ENCODE results near the gene NALCN.

The NALCN gene

DNA sequence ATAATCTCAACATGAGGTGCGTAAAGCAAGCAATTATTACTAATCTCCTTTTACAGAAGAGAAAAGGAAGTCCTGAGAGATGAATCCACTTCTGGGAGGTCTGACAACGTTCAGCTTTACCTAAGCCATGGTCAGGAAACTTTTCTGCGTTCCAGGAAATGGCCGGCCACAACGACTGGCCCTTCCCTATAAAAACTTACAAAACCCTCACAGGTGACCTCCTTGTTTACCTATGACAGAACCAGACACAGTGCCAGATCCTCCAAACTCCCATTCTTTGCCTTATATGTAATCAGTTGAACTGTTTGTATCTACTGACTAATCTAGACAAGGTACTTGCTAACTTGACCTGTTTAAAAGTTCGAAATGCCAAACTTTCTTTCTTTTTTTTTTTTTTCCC is 390.0 kb downstream of the NALCN start:
- TF ChIP-seq ZNF274 (IDR thresholded peaks at IDR 0.05; ENCODE audit: low read depth, low read length), result no peak
- no peak overlapping the region for H3K4me3 ChIP-seq (ENCODE audit: low read length)

GRCh38 chr13:101025925-101026324 is 390.4 kb downstream of the NALCN start:
- H3K4me3 ChIP-seq (ENCODE audit: low read length), result no peak overlapping the region
- no peak for TF ChIP-seq ZNF274 (IDR thresholded peaks at IDR 0.05; ENCODE audit: low read depth, low read length)

GRCh38 chr13:101025519-101025918 is 390.8 kb downstream of the NALCN start:
- no peak overlapping the region for H3K4me3 ChIP-seq (ENCODE audit: low read length)
- TF ChIP-seq ZNF274 (IDR thresholded peaks at IDR 0.05; ENCODE audit: low read depth, low read length), result no peak

DNA sequence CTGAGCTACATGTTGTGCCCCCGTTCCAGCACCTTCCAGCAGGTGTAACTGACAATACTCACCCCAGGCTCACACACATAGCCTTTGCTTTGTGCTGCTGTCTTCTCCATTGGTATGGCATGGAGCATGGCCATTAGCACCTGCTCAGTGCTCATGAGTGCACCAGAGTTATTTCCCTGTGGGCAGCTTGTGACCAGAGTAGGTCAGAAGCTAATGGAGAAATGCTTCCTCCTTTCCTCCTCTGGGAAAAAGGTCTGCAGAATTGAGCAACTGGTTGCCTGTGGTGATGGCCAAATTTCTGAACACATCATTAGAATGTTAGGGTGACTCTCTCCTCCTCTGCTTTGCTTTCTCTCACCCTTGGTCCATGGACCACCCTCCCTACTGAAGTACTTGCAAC is 397.2 kb downstream of the NALCN start:
- TF ChIP-seq ZNF274 (IDR thresholded peaks at IDR 0.05; ENCODE audit: low read depth, low read length), result no peak
- no peak overlapping the region for H3K4me3 ChIP-seq (ENCODE audit: low read length)

- no peak for TF ChIP-seq ZNF274 (IDR thresholded peaks at IDR 0.05; ENCODE audit: low read depth, low read length)
- no peak overlapping the region for H3K4me3 ChIP-seq (ENCODE audit: low read length)
These were observed 397.6 kb downstream of the NALCN start for GRCh38 chr13:101018720-101019119.

DNA sequence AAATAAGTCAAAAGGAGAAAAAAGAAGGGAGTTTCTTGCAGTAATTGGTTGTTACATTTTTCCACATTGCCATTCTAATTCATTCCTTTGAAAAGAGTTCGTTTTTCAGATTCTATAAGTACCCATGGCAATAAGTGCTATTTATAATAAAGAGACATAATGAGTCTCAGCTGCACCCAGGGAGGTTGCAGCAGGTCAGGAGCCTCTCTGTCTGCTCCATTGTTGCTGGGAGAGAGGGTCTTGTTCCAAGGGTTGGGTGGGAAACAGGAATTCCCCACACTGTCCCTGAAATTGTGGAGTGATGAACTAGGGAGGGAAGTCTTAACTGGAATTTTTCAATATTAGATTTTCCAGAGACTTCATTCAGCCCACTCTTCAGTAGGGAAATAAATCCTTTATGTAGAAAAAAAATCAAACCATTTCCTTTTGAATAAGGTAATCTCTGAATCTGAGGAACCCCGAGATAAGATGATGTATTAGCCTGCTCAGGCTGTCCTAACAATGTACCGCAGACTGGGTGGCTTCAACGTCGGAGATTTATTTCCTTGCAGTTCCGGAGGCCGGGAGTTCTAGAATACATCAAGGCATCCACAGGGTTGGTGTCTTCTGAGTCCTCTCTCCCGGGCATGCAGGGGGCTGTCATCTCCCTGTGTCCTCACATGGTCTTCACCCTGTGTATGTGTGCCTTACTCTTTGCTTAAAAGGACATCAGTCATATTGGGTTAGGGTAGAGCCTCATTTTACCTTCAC is 399.0 kb downstream of the NALCN start:
- no peak for TF ChIP-seq ZNF274 (IDR thresholded peaks at IDR 0.05; ENCODE audit: low read depth, low read length)
- no peak overlapping the region for H3K4me3 ChIP-seq (ENCODE audit: low read length)

DNA sequence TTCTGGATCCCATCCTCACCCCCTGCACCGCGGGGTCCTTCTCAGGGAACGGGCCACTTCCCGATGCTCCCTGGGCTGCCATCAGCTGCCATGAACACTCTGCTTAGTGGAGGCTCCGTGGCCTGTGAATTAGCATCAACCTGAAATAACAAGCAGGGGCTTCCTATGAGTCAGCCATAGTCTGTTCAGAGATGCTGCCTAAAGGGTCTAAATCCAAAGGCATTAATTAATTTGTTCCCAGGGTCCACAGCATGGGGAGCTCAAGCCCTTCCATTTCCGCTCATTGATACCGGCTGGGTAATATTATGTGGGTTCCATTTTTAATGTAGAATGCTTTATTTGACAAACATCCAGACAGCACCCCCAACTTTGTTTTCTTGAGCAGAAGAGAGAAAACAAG is 399.8 kb downstream of the NALCN start:
- no peak overlapping the region for H3K4me3 ChIP-seq (ENCODE audit: low read length)
- no peak for TF ChIP-seq ZNF274 (IDR thresholded peaks at IDR 0.05; ENCODE audit: low read depth, low read length)

DNA sequence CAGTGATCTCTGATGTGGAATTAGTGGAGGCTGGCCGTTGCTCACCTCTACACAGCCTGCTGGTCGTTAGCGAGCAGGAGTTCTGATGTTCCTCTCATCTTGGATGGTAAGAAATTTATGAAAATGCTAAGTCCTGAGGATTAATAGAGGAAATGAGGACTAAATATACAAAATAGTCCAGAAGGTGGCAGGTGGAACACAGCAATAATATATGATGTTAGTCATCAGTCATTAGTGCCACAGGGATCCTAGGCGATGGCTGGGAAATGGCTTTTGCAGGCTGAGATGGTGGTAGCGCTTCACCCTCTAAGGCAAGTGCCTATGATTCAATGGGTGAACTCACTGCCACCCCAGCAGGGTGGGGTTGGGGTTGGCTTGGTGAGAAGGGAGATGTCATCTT is 403.1 kb downstream of the NALCN start:
- H3K4me3 ChIP-seq (ENCODE audit: low read length), result no peak overlapping the region

GRCh38 chr13:101010100-101010499 is 406.2 kb downstream of the NALCN start:
- no peak overlapping the region for H3K4me3 ChIP-seq (ENCODE audit: low read length)
- TF ChIP-seq ZNF274 (IDR thresholded peaks at IDR 0.05; ENCODE audit: low read depth, low read length), result no peak

More for the DNA sequence above, 403.1 kb downstream of the NALCN start:
- TF ChIP-seq ZNF274 (IDR thresholded peaks at IDR 0.05; ENCODE audit: low read depth, low read length), result no peak

GRCh38 chr13:101007245-101007644 is 409.1 kb downstream of the NALCN start:
- no peak for TF ChIP-seq ZNF274 (IDR thresholded peaks at IDR 0.05; ENCODE audit: low read depth, low read length)
- no peak overlapping the region for H3K4me3 ChIP-seq (ENCODE audit: low read length)
